Liver (tissue), 3 donors: ENCODE measurements around the gene PPP4R3A.

Experiments used
- HNF4G ChIP-seq: IDR thresholded peaks from 2 replicates; pipeline ENCODE4 v1.6.1; 2016; ENCODE audit warnings: antibody characterized with exemption
- TF ChIP-seq, protein P1 (sequence below): fragments of 150-350 bp; IDR thresholded peaks from 2 replicates; pipeline ENCODE4 v1.5.1; 2017; ENCODE audit warnings: improper control_type of control experiment, low read depth, low read length; ENCODE audit not compliant: missing input control
- donor health status: healthy.
- donor health status: healthy.

DNA sequence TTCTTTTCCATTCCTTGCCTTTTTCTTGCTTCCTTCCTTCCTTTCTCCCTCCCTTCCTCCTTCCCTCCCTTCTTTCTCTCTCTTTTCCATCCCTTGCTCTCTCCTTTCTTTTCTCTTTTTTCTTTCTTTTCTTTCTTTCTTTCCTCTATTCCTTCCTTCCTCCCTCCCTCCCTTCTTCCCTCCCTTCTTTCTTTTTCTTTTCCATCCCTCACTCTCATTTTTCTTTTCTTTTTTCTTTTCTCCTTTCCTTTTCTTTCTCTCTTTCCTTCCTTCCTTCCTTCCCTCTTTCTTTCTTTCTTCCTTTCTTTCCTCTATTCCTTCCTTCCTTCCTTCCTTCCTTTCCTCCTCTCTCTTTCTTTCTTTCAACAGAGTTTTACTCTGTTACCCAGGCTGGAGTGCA is 35.1 kb upstream of the PPP4R3A start:
- TF ChIP-seq, protein P1, sequence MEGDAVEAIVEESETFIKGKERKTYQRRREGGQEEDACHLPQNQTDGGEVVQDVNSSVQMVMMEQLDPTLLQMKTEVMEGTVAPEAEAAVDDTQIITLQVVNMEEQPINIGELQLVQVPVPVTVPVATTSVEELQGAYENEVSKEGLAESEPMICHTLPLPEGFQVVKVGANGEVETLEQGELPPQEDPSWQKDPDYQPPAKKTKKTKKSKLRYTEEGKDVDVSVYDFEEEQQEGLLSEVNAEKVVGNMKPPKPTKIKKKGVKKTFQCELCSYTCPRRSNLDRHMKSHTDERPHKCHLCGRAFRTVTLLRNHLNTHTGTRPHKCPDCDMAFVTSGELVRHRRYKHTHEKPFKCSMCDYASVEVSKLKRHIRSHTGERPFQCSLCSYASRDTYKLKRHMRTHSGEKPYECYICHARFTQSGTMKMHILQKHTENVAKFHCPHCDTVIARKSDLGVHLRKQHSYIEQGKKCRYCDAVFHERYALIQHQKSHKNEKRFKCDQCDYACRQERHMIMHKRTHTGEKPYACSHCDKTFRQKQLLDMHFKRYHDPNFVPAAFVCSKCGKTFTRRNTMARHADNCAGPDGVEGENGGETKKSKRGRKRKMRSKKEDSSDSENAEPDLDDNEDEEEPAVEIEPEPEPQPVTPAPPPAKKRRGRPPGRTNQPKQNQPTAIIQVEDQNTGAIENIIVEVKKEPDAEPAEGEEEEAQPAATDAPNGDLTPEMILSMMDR = no peak
- no peak for TF ChIP-seq HNF4G
